GM12891 (cell line): ENCODE results near the gene XBP1.

Experiments used
- POLR2A ChIP-seq: IDR thresholded peaks from 2 replicates; pipeline ENCODE4 v1.6.1; 2011; ENCODE audit warnings: low read depth, low read length, control low read depth
- POLR2AphosphoS5 ChIP-seq: IDR thresholded peaks from 2 replicates; pipeline ENCODE4 v1.6.1; 2011; ENCODE audit warnings: low read depth, low read length, control low read depth
- SPI1 ChIP-seq: IDR thresholded peaks from 2 replicates; pipeline ENCODE4 v1.6.1; 2011; ENCODE audit warnings: low read depth, low read length, control low read depth
- TAF1 ChIP-seq: IDR thresholded peaks from 2 replicates; pipeline ENCODE4 v1.6.1; 2011; ENCODE audit warnings: low read depth, low read length, control low read depth

DNA sequence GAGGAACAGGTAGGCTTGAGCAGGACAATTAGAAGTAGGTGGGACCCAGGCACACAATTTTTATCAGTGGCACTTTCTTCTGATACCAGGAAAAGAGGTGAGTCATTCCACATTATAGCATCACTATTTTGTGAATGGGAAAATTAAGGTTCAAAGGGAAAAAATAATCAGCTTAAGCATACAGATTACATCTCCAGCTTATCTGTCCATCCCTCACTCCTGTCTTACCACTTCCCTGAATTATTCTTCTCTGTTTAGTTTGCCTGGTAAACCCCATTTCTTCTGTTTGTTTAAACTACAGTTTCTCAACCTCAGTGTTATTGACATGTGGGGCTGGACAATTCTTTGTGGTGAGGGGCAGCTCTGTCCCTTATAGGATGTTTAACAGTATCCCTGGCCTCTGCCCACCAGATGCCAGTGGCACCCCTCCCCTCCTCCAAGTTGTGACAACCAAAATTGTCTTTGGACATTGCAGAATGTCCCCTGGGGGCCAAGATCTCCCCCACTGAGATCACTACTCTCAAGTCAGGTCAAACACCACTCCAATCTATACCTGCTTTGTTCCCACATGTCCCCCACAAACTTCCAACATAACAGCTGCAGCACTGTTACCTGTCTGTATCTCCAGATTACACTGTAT is 8.5 kb upstream of the XBP1 start:
- no peak for TF ChIP-seq TAF1
- TF ChIP-seq SPI1, result no peak
- TF ChIP-seq POLR2AphosphoS5, result no peak
- TF ChIP-seq POLR2A, result no peak
